Measurements from ENCODE around the gene FHOD1.

FHOD1 gene

GRCh38 chr16:67240506-67240905 is 6.8 kb downstream of the FHOD1 start:
- Histone ChIP-seq H3K36me3 (ENCODE audit: control insufficient read depth, insufficient read depth, low read length) (peaks cover 28% of the 10 kb centered on the region), H3K27me3 (replicated peaks; ENCODE audit: control insufficient read depth, insufficient read depth, low read length) (no peaks in the 10 kb centered on the region), H3K4me3 (replicated peaks; ENCODE audit: low read depth, low read length) (no peak overlapping the region)
- DNase-seq (ENCODE audit: extremely low read depth, insufficient read length): no peak
- TF ChIP-seq CTCF (IDR thresholded peaks at IDR 0.05; ENCODE audit: insufficient read depth, low read length, poor library complexity, severe bottlenecking): no peak

GRCh38 chr16:67238806-67239470 is 8.3 kb downstream of the FHOD1 start:
- TF ChIP-seq CTCF (IDR thresholded peaks at IDR 0.05; ENCODE audit: insufficient read depth, low read length, poor library complexity, severe bottlenecking): no peak
- no peak overlapping the region for H3K4me3 ChIP-seq (replicated peaks; ENCODE audit: low read depth, low read length)
- H3K36me3 ChIP-seq (ENCODE audit: control insufficient read depth, insufficient read depth, low read length): peaks cover 30% of the 10 kb centered on the region
- no peaks in the 10 kb centered on the region for H3K27me3 ChIP-seq (replicated peaks; ENCODE audit: control insufficient read depth, insufficient read depth, low read length)
- no peak for DNase-seq (ENCODE audit: extremely low read depth, insufficient read length)

GRCh38 chr16:67238278-67238575 is 9.1 kb downstream of the FHOD1 start:
- TF ChIP-seq CTCF (IDR thresholded peaks at IDR 0.05; ENCODE audit: insufficient read depth, low read length, poor library complexity, severe bottlenecking): no peak
- Histone ChIP-seq H3K36me3 (ENCODE audit: control insufficient read depth, insufficient read depth, low read length) (peaks cover 34% of the 10 kb centered on the region), H3K27me3 (replicated peaks; ENCODE audit: control insufficient read depth, insufficient read depth, low read length) (no peaks in the 10 kb centered on the region), H3K4me3 (replicated peaks; ENCODE audit: low read depth, low read length) (no peak overlapping the region)
- DNase-seq (ENCODE audit: extremely low read depth, insufficient read length): no peak

- no peak for DNase-seq (ENCODE audit: extremely low read depth, insufficient read length)
- Histone ChIP-seq H3K4me3 (replicated peaks; ENCODE audit: low read depth, low read length) (no peak overlapping the region), H3K27me3 (replicated peaks; ENCODE audit: control insufficient read depth, insufficient read depth, low read length) (no peaks in the 10 kb centered on the region), H3K36me3 (ENCODE audit: control insufficient read depth, insufficient read depth, low read length) (peaks cover 34% of the 10 kb centered on the region)
- TF ChIP-seq CTCF (IDR thresholded peaks at IDR 0.05; ENCODE audit: insufficient read depth, low read length, poor library complexity, severe bottlenecking): no peak
Observed at GRCh38 chr16:67237396-67238277, 9.6 kb downstream of the FHOD1 start.

GRCh38 chr16:67236563-67237395 is 10.5 kb downstream of the FHOD1 start:
- Histone ChIP-seq H3K27me3 (replicated peaks; ENCODE audit: control insufficient read depth, insufficient read depth, low read length) (no peaks in the 10 kb centered on the region), H3K4me3 (replicated peaks; ENCODE audit: low read depth, low read length) (no peak overlapping the region), H3K36me3 (ENCODE audit: control insufficient read depth, insufficient read depth, low read length) (peaks cover 38% of the 10 kb centered on the region)
- peak; percentile 75 for DNase-seq (ENCODE audit: extremely low read depth, insufficient read length)
- TF ChIP-seq CTCF (IDR thresholded peaks at IDR 0.05; ENCODE audit: insufficient read depth, low read length, poor library complexity, severe bottlenecking): no peak
